Left lung (tissue), 10 donors: ENCODE measurements around the gene GDPD1. TPM values are rescaled to one million over a fixed set of nuclear protein-coding genes. Genes with fewer than 3 reads are reported as not detected.
"Not testable (repeated sequence)": the region's sequence is repeated elsewhere in the genome, so short reads cannot be mapped to it uniquely, and the experiment has no call there.

ENCODE experiments used
- ATAC-seq: fragments of 200-7000 bp; cut with Tn5 transposase; one replicate; pipeline ENCODE4 v1.9.1; 2020; ENCODE audit warnings: moderate library complexity
- DNase-seq, 4 donors: peaks; one replicate each; pipeline ENCODE4 v3.0.0-alpha.2; 2013 to 2020
- H3K27ac ChIP-seq, 2 donors: fragments of 200-600 bp; sonication (generic) in 1 of 2; one replicate each; pipeline versions ENCODE4 v1.5.0 to v1.8.0; 2020 to 2021
- H3K27me3 ChIP-seq, 2 donors: fragments of 200-600 bp; sonication (generic) in 1 of 2; one replicate each; pipeline versions ENCODE4 v1.5.0 to v1.8.0; 2020 to 2021
- H3K36me3 ChIP-seq, 2 donors: fragments of 200-600 bp; sonication (generic) in 1 of 2; one replicate each; pipeline versions ENCODE4 v1.5.0 to v1.8.0; 2020 to 2021
- H3K4me1 ChIP-seq, 2 donors: fragments of 200-600 bp; one replicate each; pipeline ENCODE4 v1.8.0; 2021
- H3K4me3 ChIP-seq, 2 donors: fragments of 200-600 bp; sonication (generic) in 1 of 2; one replicate each; pipeline versions ENCODE4 v1.5.0 to v1.8.0; 2020 to 2021; ENCODE audit warnings: mild to moderate bottlenecking in 1 of 2
- H3K9me3 ChIP-seq, 2 donors: fragments of 200-600 bp; sonication (generic) in 1 of 2; one replicate each; pipeline versions ENCODE4 v1.5.0 to v1.8.0; 2020 to 2021
- CTCF ChIP-seq, 2 donors: fragments of 200-600 bp; sonication (generic) in 1 of 2; IDR thresholded peaks; one replicate each; pipeline versions ENCODE4 v1.5.0 to v1.8.0; 2021; ENCODE audit warnings: antibody characterized with exemption in 2 of 2
- intact Hi-C, 2 donors: fragments of 100-400 bp; cut with DNase I; formaldehyde crosslinking; loops; one replicate each; pipeline versions ENCODE4 v1.11.2 to v1.14.2; 2022
- polyA plus RNA-seq, 6 donors: library from polyadenylated mRNA; unstranded; fragments of 120-200 nt; gene quantifications; one replicate each; pipeline ENCODE4 v1.2.1, GENCODE V29; 2013; ENCODE audit not compliant: insufficient read length in 6 of 6
- total RNA-seq, 2 donors: library from RNA; stranded (reverse); fragmentation: NEBNext Ultra II Directional; extraction: Animal tissue kit (Norgen Biotek cat#: 25700); gene quantifications; one replicate each; pipeline ENCODE4 v1.2.1, GENCODE V29; 2021
- donor health status: DM: no; HTN: yes; CAD: no.
- donor health status: DM: no; HTN: no; CAD: no.

The GDPD1 gene
- total and polyA plus RNA-seq, 8 donors, result 2.8 to 11.5 (median 10.1) TPM

GRCh38 chr17:59310263-59310920, 90.1 kb downstream of the GDPD1 start:
- ATAC-seq (no peak), DNase-seq (no peak)
- Histone ChIP-seq H3K4me1 (peaks cover 0 to 4% of the 10 kb centered on the region in 2 donors), H3K27ac (no peak overlapping the region), H3K36me3 (no peaks in the 10 kb centered on the region), H3K27me3 (no peaks in the 10 kb centered on the region), H3K9me3 (no peaks in the 10 kb centered on the region), H3K4me3 (no peak overlapping the region)
- intact Hi-C loops, result no loop called here
- TF ChIP-seq CTCF (IDR thresholded peaks at IDR 0.05), result no peak

GRCh38 chr17:59311051-59311468, 90.7 kb downstream of the GDPD1 start:
- no peak overlapping the region for H3K27ac ChIP-seq
- no peaks in the 10 kb centered on the region for H3K27me3 ChIP-seq
- H3K9me3 ChIP-seq, result no peaks in the 10 kb centered on the region
- ATAC-seq (peak; percentile 99), DNase-seq (peak in 1 of 4 donors; percentile 76)
- no peak overlapping the region for H3K4me3 ChIP-seq
- no peaks in the 10 kb centered on the region for H3K36me3 ChIP-seq
- intact Hi-C loops, result no loop called here
- TF ChIP-seq CTCF (IDR thresholded peaks at IDR 0.05), result peak; percentile 79 to 80
- peaks cover 0 to 4% of the 10 kb centered on the region in 2 donors for H3K4me1 ChIP-seq

GRCh38 chr17:59311521-59311920, 91.2 kb downstream of the GDPD1 start:
- H3K27ac ChIP-seq, H3K36me3 ChIP-seq, H3K4me3 ChIP-seq, DNase-seq, intact Hi-C loops, H3K27me3 ChIP-seq, H3K9me3 ChIP-seq, ATAC-seq, H3K4me1 ChIP-seq: not testable (repeated sequence)

GRCh38 chr17:59315866-59316265, 95.6 kb downstream of the GDPD1 start:
- Histone ChIP-seq H3K27me3 (no peaks in the 10 kb centered on the region), H3K4me1 (peaks cover 0 to under 1% of the 10 kb centered on the region in 2 donors), H3K4me3 (no peak overlapping the region), H3K9me3 (no peaks in the 10 kb centered on the region), H3K27ac (no peak overlapping the region), H3K36me3 (no peaks in the 10 kb centered on the region)
- DNase-seq (no peak), ATAC-seq (no peak)
- intact Hi-C loops, result no loop called here
- TF ChIP-seq CTCF (IDR thresholded peaks at IDR 0.05), result no peak

Other genes with a start within 250 kb of the GDPD1 start
- gene TRIM37, start 113.6 kb upstream of the GDPD1 start, total RNA-seq, result 10 to 100 TPM; 22.6 to 23.3 TPM
- 10 to 100 TPM; 17.0 to 22.9 (median 20.8) TPM for gene TRIM37, start 113.6 kb upstream of the GDPD1 start, polyA plus RNA-seq
- 10 to 100 TPM; 34.4 to 43.6 TPM for gene SKA2, start 65.3 kb upstream of the GDPD1 start, total RNA-seq
- 10 to 100 TPM; 50.3 to 77.5 (median 57.0) TPM for gene SKA2, start 65.3 kb upstream of the GDPD1 start, polyA plus RNA-seq
- 1 to 10 TPM; 3.1 to 9.8 TPM for gene PRR11, start 64.8 kb upstream of the GDPD1 start, total RNA-seq
- 10 to 100 TPM; 16.2 to 43.6 (median 20.9) TPM for gene PRR11, start 64.8 kb upstream of the GDPD1 start, polyA plus RNA-seq
- 10 to 100 TPM; 12.7 to 13.6 TPM for gene SMG8, start 10.5 kb upstream of the GDPD1 start, total RNA-seq
- gene SMG8, start 10.5 kb upstream of the GDPD1 start, polyA plus RNA-seq, result 10 to 100 TPM; 19.1 to 22.4 (median 20.1) TPM
- 10 to 100 TPM; 13.8 to 23.6 TPM for gene YPEL2, start 111.1 kb downstream of the GDPD1 start, total RNA-seq
- 10 to 100 TPM; 16.8 to 20.4 (median 19.3) TPM for gene YPEL2, start 111.1 kb downstream of the GDPD1 start, polyA plus RNA-seq